SIG-M5 treated with dmso at 0.1 percent for 504 hours (cell line): ENCODE measurements around the gene WWC2.

ENCODE experiments used
- DNase-seq: peaks from one replicate; lab custom pipeline; 2025; ENCODE audit not compliant: unreplicated experiment; lab: John Stamatoyannopoulos, UW

The WWC2 gene

DNA sequence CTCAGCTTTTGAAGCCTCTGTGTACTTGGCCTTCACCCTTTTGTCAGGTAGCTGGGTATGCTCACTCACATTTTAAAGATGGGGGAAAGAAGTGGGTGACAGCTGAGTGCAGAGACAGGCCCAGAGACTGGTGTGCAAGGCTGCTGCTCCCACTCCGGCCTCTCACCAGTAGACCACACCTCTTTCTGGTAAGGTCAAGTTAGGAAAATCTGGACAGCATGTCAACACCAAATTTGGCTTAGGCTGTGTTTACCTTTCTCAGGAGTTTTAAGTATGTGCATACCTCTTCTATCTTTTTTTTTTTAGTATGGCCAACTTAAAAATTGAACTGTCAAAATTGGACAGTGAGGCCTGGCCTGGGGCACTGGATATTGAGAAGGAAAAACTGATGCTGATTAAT lies 154.4 kb downstream of the WWC2 start:
- DNase-seq: no peak

DNA sequence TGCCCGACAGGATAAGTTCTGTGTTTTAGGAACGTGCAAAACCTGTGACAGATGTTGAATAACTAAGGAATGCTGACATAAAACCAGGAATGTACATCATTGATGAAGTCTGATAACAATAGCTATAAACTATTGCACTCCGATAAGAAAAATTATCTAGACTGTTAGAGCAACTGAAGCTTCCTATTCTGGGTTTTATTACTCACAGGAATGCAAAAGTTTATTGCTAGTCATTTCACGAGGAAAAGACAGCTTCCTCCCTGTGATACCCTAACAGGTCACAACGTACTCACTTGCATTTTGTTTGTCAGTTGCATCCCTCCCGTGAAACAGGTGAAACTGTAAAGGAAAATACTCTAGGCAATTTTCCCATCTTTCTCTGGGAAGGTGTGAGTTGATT lies 155.1 kb downstream of the WWC2 start:
- DNase-seq: no peak

DNA sequence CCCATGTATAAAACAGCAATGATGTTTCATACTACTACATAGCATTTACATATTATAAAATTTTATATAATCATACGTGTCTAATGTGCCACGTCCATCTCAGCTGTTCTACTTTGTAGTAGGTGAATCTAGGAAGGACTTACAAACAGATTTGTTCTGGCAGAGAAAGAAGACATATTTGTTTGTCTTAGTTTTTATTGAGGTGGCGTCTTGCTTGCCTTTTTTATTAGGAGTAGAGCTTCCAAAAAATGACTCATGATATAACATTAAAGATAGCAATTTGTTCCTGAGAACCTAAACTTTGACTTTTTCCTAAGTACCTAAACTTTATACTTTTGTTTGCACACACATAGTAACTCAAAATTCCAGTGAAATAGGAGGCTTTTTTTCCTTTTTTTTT lies 156.4 kb downstream of the WWC2 start:
- no peak for DNase-seq

DNA sequence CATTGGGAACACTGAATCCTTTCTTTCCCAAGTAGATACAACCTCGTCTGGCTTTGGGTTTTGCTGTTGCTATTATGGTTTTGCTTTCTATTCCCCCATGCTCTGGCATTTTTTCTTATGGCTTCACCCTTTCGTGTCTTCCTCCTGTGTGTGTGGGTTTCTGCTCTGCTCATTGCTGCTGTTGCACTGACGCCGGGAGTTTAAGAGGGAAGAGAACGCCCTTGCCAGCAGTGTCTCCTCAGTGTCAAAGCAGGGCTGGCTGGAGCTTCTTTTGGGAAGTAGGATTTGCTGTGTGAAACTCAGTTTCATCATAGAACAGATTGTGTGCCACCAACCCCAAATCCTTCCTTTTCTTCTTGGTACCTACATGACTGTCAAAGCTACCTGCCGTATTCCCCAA lies 157.3 kb downstream of the WWC2 start:
- no peak for DNase-seq

DNA sequence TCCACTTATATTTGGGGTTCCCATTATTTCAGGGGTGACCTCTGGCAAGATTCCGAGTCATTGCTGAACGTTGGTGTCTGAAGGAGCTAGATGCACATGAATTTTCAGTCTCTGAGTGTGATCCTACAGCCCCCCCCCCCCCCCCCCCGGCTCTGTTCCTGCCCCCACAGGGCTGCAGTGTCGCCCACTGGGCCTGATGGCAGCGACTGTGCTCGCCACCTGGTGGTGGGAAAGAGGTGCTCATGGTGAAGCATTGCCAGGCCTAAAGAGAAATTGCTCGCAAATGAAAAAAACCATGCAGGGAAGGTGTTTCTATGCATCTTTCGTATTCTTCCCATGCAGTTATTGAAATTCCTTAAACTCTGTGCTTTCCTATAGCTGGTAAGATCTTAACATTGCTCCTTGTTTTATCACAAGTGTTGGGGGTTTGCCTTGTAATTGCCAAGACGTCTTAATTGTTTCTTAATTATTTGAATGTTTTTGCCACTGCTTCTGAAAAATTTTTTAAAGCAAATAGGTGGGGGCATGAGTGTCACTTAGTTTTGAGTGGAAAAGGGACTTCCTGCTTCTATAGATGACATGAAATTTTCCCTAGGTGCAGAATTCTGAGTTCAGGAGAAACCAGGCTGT lies 157.8 kb downstream of the WWC2 start:
- peak; percentile 22 for DNase-seq

DNA sequence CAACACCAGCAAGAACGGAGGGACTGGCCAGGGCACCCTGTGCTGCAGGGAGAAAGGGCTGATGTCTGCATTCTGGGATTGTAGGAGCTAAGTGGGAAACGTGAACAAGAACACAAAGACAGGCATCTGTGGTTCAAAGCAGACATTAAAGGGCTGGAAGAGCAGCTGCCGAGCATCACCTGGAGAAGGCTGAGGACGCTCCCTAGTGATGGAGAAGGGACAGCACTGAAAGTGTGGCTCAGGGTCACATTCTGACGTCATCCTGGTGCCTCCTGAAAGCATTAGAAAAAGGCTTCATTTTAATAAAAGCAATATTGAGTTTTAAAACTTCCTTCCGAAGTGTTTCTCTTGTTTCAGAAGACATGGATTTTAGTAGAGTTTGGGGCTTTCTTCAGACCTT lies 158.8 kb downstream of the WWC2 start:
- no peak for DNase-seq

DNA sequence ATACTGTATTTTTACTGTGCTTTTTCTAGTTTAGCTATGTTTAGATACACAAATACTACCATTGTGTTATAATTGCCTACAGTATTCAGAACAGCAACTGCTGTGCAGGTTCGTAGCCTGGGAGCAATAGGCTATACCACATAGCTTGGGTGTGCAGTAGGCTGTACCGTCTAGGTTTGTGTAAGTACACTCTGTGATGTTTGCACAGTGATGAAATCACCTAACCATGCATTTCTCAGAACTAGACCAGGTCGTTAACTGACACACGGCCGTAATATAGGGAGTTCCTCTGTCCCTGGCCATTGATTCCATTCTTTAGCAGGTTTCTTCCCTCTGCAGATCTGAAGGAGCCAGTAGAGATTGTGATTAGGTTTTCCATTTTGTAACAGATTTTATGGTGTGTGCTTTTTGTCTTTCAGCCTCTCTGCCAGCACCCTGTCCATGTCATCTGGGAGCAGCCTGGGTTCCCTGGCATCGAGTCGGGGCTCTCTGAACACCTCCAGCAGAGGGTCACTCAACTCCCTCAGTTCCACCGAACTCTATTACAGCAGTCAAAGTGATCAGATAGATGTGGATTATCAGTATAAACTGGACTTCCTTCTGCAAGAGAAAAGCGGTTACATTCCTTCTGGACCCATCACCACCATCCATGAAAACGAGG lies 161.6 kb downstream of the WWC2 start:
- DNase-seq: no peak

DNA sequence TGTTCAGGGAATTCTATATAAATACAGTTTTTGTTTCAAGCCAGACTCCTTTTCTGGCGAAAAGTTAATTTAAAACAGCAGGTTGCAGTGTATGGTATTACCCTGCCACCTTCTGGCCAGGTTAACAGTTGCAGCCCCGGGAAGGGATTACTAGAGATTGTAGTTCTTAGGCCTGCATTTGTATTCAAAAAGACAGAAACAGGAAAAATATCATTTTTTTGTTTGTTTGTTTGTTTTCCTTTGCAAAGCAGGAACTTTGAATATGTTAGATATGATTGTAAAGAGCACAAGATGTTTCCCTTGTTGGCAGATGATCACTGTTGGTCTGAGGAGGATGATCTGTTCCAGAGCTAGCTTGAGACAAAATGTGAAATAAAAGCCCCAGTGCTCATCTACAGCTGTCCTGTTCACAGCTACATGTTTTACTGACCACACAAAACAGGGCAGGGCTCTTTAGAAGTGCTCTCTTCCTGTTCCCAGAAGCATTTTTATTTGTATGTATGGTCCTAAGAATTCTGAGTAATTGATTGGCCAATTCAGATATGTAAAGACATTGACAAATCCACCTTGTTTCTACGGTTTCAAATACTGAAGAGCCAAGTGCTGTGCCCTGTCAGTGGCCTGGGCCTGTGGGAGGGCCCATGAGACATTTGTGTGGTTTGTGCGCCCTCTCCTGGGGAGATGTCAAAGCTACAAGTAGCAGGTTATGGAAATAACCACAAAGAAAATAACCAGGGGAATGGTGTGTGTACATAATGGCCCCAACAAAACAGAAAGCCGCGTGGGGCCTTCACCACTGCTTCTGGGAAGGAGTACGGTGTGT lies 163.1 kb downstream of the WWC2 start:
- peak; percentile 58 for DNase-seq

DNA sequence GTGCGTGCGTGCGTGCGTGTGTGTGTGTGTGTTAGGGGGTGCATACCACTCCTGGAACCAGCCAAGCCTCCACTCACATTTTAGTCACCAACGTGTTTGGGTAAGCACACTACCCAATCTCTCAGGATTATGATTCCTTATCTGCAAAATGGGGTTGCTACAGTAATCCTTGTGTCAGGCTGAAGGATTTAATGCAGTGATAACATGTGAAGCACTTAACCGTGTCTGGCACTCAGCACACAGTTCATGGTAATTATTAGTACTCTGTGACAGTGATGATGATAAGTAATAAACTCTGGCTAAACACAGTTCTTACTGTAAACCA lies 163.7 kb downstream of the WWC2 start:
- no peak for DNase-seq

DNA sequence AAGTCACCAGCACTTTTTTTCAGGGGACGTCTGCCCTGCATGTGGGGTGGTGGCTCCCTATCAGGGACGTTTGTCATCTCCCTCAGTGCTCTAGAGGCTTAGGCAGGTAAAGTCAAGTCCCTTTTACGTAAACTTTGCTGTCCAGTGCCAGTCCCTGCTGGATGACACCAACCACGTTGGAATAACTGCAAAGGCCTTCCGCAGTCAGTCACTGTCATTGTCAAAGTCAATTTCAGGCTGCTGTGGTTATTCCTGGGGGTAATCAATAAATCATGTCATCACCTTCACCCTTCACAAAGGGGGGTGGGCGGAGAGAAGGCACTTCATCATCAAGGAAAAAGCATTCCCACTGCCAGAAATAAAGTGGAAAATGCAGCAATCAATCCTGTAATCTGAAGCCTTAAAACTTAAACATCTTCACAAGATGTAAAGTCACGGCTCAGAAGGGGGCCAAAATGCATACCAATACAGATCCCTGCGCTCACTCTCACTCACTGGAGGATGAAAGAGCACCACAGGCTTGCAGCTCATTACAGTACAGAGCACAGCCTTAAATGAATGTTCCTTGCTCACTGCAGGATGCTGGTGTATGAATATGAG lies 164.8 kb downstream of the WWC2 start:
- no peak for DNase-seq

DNA sequence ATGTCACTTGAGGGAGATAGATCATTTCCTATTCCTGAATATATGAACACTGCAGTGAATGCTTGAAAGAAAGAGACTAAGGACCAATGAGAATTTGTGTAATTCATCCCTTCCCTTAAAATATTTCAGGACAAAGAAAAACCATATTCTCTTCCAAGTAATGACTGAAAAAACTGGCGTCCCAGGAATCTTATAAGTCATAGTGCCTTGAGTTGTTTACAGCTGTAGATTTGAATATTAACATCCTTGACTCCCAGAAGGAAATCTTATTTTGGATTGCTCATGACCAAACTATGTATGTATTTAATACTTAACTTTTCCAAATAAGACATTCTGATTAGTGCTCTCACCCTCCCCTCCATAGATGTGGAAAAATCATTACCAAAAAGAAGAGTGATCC lies 165.6 kb downstream of the WWC2 start:
- DNase-seq: no peak

DNA sequence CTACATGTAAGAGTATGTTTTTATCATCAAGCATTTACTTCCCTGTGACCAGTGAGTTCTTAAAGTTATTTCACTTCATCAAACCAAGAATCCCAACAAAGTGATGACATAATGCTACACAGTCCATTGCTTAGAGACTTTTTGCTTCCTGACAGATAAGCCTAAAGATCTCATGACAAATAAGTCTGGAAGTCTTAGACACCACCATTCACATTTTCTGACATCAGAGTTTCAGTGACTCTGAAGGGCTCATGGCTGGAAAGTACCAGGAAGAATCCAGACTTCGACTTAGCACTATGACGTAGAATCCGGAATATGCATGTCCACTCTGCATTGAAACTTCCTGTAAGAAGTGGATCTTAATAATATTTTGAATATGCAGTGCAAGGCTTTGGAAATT lies 167.3 kb downstream of the WWC2 start:
- DNase-seq: no peak

DNA sequence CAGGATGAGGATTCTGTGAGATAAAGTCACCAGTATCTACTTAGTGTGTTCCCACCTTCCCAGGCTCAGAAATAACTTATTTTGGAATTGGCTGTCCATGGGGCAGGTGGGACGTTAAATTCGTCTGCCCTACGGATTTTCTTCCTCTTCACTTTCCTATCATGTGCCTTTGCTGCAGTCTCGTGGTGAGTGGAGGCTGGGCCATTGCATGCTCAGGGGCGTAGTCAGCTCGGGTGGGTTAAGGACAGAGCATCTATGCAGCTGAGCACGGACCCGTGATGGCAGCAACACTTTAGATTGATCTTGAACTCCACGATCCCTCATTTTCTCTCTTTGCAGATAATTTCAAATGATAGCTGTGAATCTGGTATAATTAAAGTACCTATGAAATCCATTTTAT lies 169.5 kb downstream of the WWC2 start:
- no peak for DNase-seq

DNA sequence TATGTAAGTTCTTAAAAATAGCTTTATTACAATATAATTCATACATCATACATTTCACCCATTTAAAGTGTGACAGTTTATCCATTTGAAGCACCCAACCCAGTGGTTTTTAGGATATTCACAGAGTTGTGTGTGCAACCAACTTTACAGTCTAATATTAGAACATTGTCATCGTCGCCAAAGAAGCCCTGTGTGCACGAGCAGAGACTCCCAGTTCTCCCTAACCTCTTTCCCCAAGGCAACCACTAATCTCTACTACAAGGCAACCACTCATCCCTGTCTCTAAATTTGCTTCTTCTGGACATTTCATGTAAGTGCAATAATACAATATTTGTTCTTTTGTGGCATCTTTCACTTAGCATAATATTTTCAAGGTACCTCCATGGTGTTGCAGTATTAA lies 173.3 kb downstream of the WWC2 start:
- DNase-seq: no peak

DNA sequence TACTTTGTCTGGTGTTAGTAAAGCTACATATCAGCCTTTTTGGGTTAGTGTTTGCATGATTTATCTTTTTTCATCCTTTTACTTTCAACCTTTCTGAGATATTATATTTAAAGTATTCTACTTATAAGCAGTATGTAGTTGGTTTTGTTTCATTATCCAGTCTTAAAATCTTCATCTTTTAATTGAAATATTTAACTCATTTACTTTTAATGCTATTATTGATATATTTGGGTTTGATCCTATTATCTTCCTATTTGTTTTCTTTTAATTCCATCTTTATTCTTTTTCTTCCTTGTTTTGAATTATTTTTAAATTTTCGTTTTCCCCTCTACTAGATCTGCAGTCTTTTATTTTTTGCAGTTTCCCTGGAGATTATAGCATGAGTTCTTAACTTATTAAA lies 177.0 kb downstream of the WWC2 start:
- DNase-seq: no peak

DNA sequence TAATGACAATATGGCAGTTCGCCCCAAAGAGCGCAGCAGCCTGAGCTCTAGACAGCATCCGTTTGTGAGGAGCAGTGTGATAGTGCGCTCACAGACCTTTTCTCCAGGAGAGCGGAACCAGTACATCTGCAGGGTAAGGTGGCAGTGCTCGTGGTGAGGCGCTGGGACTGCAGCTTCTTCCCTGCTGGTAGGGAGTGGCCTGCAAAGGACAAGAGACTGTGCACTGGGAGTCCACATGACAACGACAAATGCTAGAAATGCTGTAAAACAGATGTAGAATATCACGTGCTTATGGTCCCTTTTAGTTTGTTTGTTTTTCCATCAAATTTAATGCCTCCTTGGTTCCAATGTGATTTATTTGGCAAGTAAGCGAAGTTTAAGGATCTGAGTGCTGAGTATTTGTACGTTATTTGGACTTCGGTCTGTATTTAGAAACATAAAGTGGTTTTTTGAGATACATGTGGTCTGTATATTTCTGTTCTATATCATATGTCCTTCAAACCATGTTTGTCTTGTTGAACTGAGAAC lies 185.3 kb downstream of the WWC2 start:
- DNase-seq: no peak

DNA sequence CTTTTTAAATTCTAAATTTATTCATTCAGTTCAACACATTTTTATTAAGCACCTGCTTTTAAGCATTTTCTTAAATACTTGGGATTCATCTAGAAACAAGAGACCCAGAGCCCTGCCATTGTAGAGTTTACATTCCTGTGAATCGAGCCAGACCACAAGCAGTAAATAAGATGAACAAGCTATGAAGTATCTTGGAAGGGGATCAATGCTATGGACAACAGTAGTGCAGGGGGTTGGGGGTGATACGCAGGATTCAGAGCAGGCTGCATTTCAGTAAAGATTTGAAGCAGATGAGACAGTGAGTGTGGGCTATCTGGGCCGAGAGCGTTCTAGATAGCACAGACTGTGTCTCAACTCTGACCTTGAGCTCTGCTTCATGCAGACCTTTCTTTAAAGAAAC lies 185.9 kb downstream of the WWC2 start:
- DNase-seq: no peak

DNA sequence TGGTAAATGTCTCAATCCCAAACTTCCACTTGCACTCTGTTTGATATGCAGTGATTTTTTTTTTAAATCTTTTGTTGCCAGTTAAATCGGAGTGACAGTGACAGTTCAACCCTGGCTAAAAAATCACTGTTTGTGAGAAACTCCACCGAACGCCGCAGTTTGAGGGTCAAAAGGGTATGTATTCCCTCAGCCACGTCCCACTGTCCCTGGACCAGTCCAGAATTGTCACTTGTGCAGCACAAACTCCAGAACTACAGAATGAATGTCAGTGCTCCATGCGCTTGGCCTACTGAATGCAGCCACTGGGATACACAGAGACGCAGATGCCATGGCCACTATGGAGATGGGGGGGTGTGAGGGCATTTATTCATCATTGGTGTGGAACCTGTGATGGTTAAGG lies 186.8 kb downstream of the WWC2 start:
- DNase-seq: no peak

DNA sequence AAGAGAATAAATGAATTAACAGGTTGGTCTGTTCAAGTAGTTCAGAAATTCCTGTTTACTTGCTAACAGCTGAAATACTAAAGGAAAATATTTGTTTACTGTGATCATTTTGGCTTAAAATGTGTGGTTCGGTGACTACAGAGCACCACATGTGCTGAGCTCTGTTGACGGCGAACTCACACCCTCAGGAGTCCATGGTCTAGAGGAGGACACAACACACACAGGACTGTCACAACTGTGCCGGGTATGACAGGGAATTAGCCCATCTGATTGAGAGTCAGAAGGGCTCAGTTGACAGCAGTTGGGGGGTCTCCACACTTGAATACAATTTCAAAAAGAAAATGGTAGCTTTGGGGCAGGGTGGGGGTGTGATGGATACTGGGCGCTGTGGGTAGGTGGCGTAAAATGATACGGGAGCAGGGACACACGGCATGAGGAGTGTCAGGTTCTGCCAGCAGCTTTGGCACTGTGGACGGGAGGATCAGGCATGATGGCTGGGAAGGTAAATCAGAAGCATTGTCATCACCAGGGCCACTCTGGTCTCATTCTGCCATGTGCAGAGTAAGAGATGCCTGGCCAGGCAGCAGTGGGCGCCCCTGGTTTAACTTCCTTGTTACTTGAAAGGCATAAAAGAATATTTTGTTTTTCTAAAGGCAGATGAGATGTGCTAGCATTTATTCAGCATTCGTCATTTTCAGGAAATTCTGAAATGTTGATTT lies 187.7 kb downstream of the WWC2 start:
- no peak for DNase-seq

DNA sequence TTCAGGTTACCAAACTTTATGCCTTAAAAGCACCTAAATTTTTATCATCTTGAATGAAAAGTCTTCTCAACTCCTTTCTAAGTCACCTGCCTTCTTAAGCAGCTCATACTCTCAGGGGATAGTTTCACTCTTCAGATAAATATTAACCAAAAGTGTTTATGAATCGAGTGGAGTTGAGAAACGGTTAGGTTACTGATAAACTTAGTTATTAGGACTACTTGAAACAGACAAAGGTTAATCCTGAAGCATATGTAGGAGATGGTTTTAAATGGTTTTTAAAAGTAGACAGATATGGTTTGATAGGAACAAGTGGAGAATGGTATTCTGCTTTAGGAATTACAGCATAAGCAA lies 188.2 kb downstream of the WWC2 start:
- DNase-seq: no peak

DNA sequence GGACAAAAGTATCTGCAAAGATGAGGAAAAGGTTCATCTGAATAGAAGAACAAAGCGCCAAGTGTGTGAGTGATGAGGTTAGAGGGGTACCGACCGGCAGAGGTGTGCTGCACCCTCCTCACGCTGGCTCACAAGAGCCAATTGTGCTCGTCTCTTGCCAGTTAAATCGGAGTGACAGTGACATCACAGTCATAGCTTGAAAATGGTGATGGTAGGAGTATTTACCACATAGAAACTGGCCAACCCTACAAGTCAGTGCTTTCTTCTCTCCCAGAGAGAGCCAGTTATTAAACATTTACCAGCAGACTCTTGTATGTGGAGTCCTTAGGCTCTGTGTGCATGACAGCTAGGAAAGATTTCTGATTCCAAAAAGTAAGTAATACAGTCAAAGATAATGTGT lies 188.6 kb downstream of the WWC2 start:
- DNase-seq: no peak
